Stimulated activated CD4-positive, alpha-beta T cell treated with anti-CD3 and anti-CD28 coated beads, Interleukin-1b, Interleukin-23, amount 100 ng/mL, for 1 hour (primary cell): ENCODE results near the gene MYD88.
A peak's percentile ranks its signal among the peaks of the same experiment; 100 is the strongest.

ENCODE experiments used
- DNase-seq, 2 donors: peaks; one replicate each; pipeline ENCODE4 v3.0.0-alpha.2; 2020; ENCODE audit warnings: low read depth in 2 of 2

Gene MYD88

GRCh38 chr3:38112378-38112761 lies 26.1 kb upstream of the MYD88 start:
- DNase-seq = no peak

- DNase-seq = no peak
Measured at GRCh38 chr3:38114052-38114874, 24.2 kb upstream of the MYD88 start.

GRCh38 chr3:38114875-38115644 lies 23.4 kb upstream of the MYD88 start:
- no peak for DNase-seq

- no peak for DNase-seq
Measured at GRCh38 chr3:38115645-38116427, 22.6 kb upstream of the MYD88 start.

GRCh38 chr3:38116471-38117162 lies 21.8 kb upstream of the MYD88 start:
- no peak for DNase-seq

- DNase-seq = no peak
Measured at GRCh38 chr3:38117163-38117716, 21.2 kb upstream of the MYD88 start.

GRCh38 chr3:38117748-38118420 lies 20.6 kb upstream of the MYD88 start:
- peak; percentile 42 to 64 for DNase-seq

- no peak for DNase-seq
Measured at GRCh38 chr3:38118421-38119247, 19.8 kb upstream of the MYD88 start.

- no peak for DNase-seq
Measured at GRCh38 chr3:38119248-38119544, 19.3 kb upstream of the MYD88 start.

GRCh38 chr3:38119821-38120692 lies 18.4 kb upstream of the MYD88 start:
- DNase-seq = no peak

GRCh38 chr3:38120693-38121450 lies 17.6 kb upstream of the MYD88 start:
- DNase-seq = no peak

GRCh38 chr3:38121451-38121831 lies 17.0 kb upstream of the MYD88 start:
- no peak for DNase-seq

GRCh38 chr3:38121832-38122461 lies 16.5 kb upstream of the MYD88 start:
- DNase-seq = no peak

GRCh38 chr3:38122712-38123290 lies 15.7 kb upstream of the MYD88 start:
- no peak for DNase-seq

- no peak for DNase-seq
Measured at GRCh38 chr3:38124324-38125122, 13.9 kb upstream of the MYD88 start.

GRCh38 chr3:38125305-38126120 lies 12.9 kb upstream of the MYD88 start:
- DNase-seq = no peak
